ENCODE measurements around the gene CD4. TPM values are rescaled to one million over a fixed set of nuclear protein-coding genes. Genes with fewer than 3 reads are reported as not detected.
"Not testable (repeated sequence)": the region's sequence is repeated elsewhere in the genome, so short reads cannot be mapped to it uniquely, and the experiment has no call there.

CD4 gene
- total RNA-seq (10 to 100 TPM; 11.3 to 15.4 TPM), polyA plus RNA-seq (ENCODE audit: insufficient read length in 2 of 2) (10 to 100 TPM; 13.0 to 16.6 TPM)
- long read RNA-seq, donor 1, partial matches to known transcripts: 12 of 13 reads
- long read RNA-seq, donor 1, other reads (novel, unspliced or antisense): 0 of 13 reads
- long read RNA-seq, donor 2: 0 reads
- long read RNA-seq, donor 3, partial matches to known transcripts: 0 of 1 reads
- long read RNA-seq, donor 3, other reads (novel, unspliced or antisense): 0 of 1 reads
- long read RNA-seq, donor 4, transcript CD4-201 (10 exons, 3,114 nt): major isoform, 9 of 18 reads
- long read RNA-seq, donor 4, partial matches to known transcripts: 8 of 18 reads
- long read RNA-seq, donor 4, other reads (novel, unspliced or antisense): 0 of 18 reads

- H3K27ac ChIP-seq (ENCODE audit: low read depth, low read length): peak within 1 kb of the TSS; percentile 4
- H3K4me1 ChIP-seq (ENCODE audit: control insufficient read depth, insufficient read depth, low read length): peaks cover 17% of the 10 kb centered on the region
- WGBS (ENCODE audit: insufficient coverage): 56% methylated on average over 17 of the region's 18 CpGs
Measured at GRCh38 chr12:6788972-6789924, at the start of gene CD4. TSS of gene CD4 (plus strand) at chr12:6789528. CDS start at chr12:6800139, 10,611 bp downstream.

GRCh38 chr12:6742080-6742479 is 47.2 kb upstream of the CD4 start:
- H3K4me1 ChIP-seq (ENCODE audit: control insufficient read depth, insufficient read depth, low read length); H3K9me3 ChIP-seq (ENCODE audit: control insufficient read depth, insufficient read depth, low read length); DNase-seq (ENCODE audit: low read depth in 4 of 6, low spot score in 6 of 6); H3K27me3 ChIP-seq (ENCODE audit: control insufficient read depth, insufficient read depth, low read length); H3K4me3 ChIP-seq (ENCODE audit: low read depth, low read length); H3K27ac ChIP-seq (ENCODE audit: low read depth, low read length): not testable (repeated sequence)
- peaks cover 13% of the 10 kb centered on the region for H3K36me3 ChIP-seq (ENCODE audit: control insufficient read depth, insufficient read depth, low read length)
- WGBS (ENCODE audit: insufficient coverage): 89% methylated on average over 5 of the region's 12 CpGs

More at GRCh38 chr12:6788972-6789924, at the start of gene CD4:
- peak within 1 kb of the TSS; percentile 16 for H3K4me3 ChIP-seq (ENCODE audit: low read depth, low read length)
- DNase-seq (ENCODE audit: low read depth in 4 of 6, low spot score in 6 of 6): no peak
- no peaks in the 10 kb centered on the region for H3K9me3 ChIP-seq (ENCODE audit: control insufficient read depth, insufficient read depth, low read length)
- no peaks in the 10 kb centered on the region for H3K27me3 ChIP-seq (ENCODE audit: control insufficient read depth, insufficient read depth, low read length)
- H3K36me3 ChIP-seq (ENCODE audit: control insufficient read depth, insufficient read depth, low read length): no peaks in the 10 kb centered on the region

GRCh38 chr12:6742834-6743233 is 46.5 kb upstream of the CD4 start:
- Histone ChIP-seq H3K4me1 (ENCODE audit: control insufficient read depth, insufficient read depth, low read length) (no peaks in the 10 kb centered on the region), H3K9me3 (ENCODE audit: control insufficient read depth, insufficient read depth, low read length) (no peaks in the 10 kb centered on the region), H3K36me3 (ENCODE audit: control insufficient read depth, insufficient read depth, low read length) (peaks cover 20% of the 10 kb centered on the region), H3K27ac (ENCODE audit: low read depth, low read length) (no peak overlapping the region), H3K27me3 (ENCODE audit: control insufficient read depth, insufficient read depth, low read length) (no peaks in the 10 kb centered on the region), H3K4me3 (ENCODE audit: low read depth, low read length) (no peak overlapping the region)
- no peak for DNase-seq (ENCODE audit: low read depth in 4 of 6, low spot score in 6 of 6)
- 90% methylated on average over 2 of the region's 3 CpGs for WGBS (ENCODE audit: insufficient coverage)

- H3K36me3 ChIP-seq (ENCODE audit: control insufficient read depth, insufficient read depth, low read length): peaks cover 25% of the 10 kb centered on the region
- not testable (repeated sequence) for H3K27me3 ChIP-seq (ENCODE audit: control insufficient read depth, insufficient read depth, low read length); H3K4me3 ChIP-seq (ENCODE audit: low read depth, low read length); DNase-seq (ENCODE audit: low read depth in 4 of 6, low spot score in 6 of 6); H3K27ac ChIP-seq (ENCODE audit: low read depth, low read length); H3K9me3 ChIP-seq (ENCODE audit: control insufficient read depth, insufficient read depth, low read length); H3K4me1 ChIP-seq (ENCODE audit: control insufficient read depth, insufficient read depth, low read length)
- WGBS (ENCODE audit: insufficient coverage): 83% methylated on average over 1 of the region's 7 CpGs
Measured at GRCh38 chr12:6743300-6743699, 46.0 kb upstream of the CD4 start.

GRCh38 chr12:6745741-6746525 is 43.4 kb upstream of the CD4 start:
- Histone ChIP-seq H3K4me1 (ENCODE audit: control insufficient read depth, insufficient read depth, low read length) (no peaks in the 10 kb centered on the region), H3K27ac (ENCODE audit: low read depth, low read length) (no peak overlapping the region), H3K36me3 (ENCODE audit: control insufficient read depth, insufficient read depth, low read length) (peaks cover 51% of the 10 kb centered on the region), H3K4me3 (ENCODE audit: low read depth, low read length) (no peak overlapping the region), H3K9me3 (ENCODE audit: control insufficient read depth, insufficient read depth, low read length) (no peaks in the 10 kb centered on the region), H3K27me3 (ENCODE audit: control insufficient read depth, insufficient read depth, low read length) (no peaks in the 10 kb centered on the region)
- 85% methylated on average over 8 of the region's 13 CpGs for WGBS (ENCODE audit: insufficient coverage)
- no peak for DNase-seq (ENCODE audit: low read depth in 4 of 6, low spot score in 6 of 6)

- Histone ChIP-seq H3K27ac (ENCODE audit: low read depth, low read length) (no peak overlapping the region), H3K9me3 (ENCODE audit: control insufficient read depth, insufficient read depth, low read length) (no peaks in the 10 kb centered on the region), H3K4me3 (ENCODE audit: low read depth, low read length) (no peak overlapping the region), H3K27me3 (ENCODE audit: control insufficient read depth, insufficient read depth, low read length) (no peaks in the 10 kb centered on the region), H3K36me3 (ENCODE audit: control insufficient read depth, insufficient read depth, low read length) (peaks cover 61% of the 10 kb centered on the region), H3K4me1 (ENCODE audit: control insufficient read depth, insufficient read depth, low read length) (peaks cover 7% of the 10 kb centered on the region)
- DNase-seq (ENCODE audit: low read depth in 4 of 6, low spot score in 6 of 6): no peak
- WGBS (ENCODE audit: insufficient coverage): 88% methylated on average over 3 of the region's 4 CpGs
Measured at GRCh38 chr12:6747216-6747615, 42.1 kb upstream of the CD4 start.

GRCh38 chr12:6748761-6749160 is 40.6 kb upstream of the CD4 start:
- no peak overlapping the region for H3K27ac ChIP-seq (ENCODE audit: low read depth, low read length)
- no peak for DNase-seq (ENCODE audit: low read depth in 4 of 6, low spot score in 6 of 6)
- WGBS (ENCODE audit: insufficient coverage): 96% methylated on average over 21 of the region's 28 CpGs
- H3K36me3 ChIP-seq (ENCODE audit: control insufficient read depth, insufficient read depth, low read length): peaks cover 61% of the 10 kb centered on the region
- H3K27me3 ChIP-seq (ENCODE audit: control insufficient read depth, insufficient read depth, low read length): no peaks in the 10 kb centered on the region
- H3K4me1 ChIP-seq (ENCODE audit: control insufficient read depth, insufficient read depth, low read length): peaks cover 15% of the 10 kb centered on the region
- H3K9me3 ChIP-seq (ENCODE audit: control insufficient read depth, insufficient read depth, low read length): no peaks in the 10 kb centered on the region
- H3K4me3 ChIP-seq (ENCODE audit: low read depth, low read length): no peak overlapping the region

- 83% methylated on average over 3 of the region's 4 CpGs for WGBS (ENCODE audit: insufficient coverage)
- no peak for DNase-seq (ENCODE audit: low read depth in 4 of 6, low spot score in 6 of 6)
- peaks cover 18% of the 10 kb centered on the region for H3K4me1 ChIP-seq (ENCODE audit: control insufficient read depth, insufficient read depth, low read length)
- no peak overlapping the region for H3K27ac ChIP-seq (ENCODE audit: low read depth, low read length)
- no peaks in the 10 kb centered on the region for H3K27me3 ChIP-seq (ENCODE audit: control insufficient read depth, insufficient read depth, low read length)
- H3K36me3 ChIP-seq (ENCODE audit: control insufficient read depth, insufficient read depth, low read length): peaks cover 61% of the 10 kb centered on the region
- no peak overlapping the region for H3K4me3 ChIP-seq (ENCODE audit: low read depth, low read length)
- no peaks in the 10 kb centered on the region for H3K9me3 ChIP-seq (ENCODE audit: control insufficient read depth, insufficient read depth, low read length)
Measured at GRCh38 chr12:6750506-6750905, 38.8 kb upstream of the CD4 start.

GRCh38 chr12:6751767-6752166 is 37.6 kb upstream of the CD4 start:
- WGBS (ENCODE audit: insufficient coverage): 80% methylated on average over 4 of the region's 7 CpGs

More at GRCh38 chr12:6751767-6752166, 37.6 kb upstream of the CD4 start:
- H3K4me1 ChIP-seq (ENCODE audit: control insufficient read depth, insufficient read depth, low read length): peaks cover 18% of the 10 kb centered on the region
- no peaks in the 10 kb centered on the region for H3K9me3 ChIP-seq (ENCODE audit: control insufficient read depth, insufficient read depth, low read length)
- H3K27me3 ChIP-seq (ENCODE audit: control insufficient read depth, insufficient read depth, low read length): no peaks in the 10 kb centered on the region
- H3K27ac ChIP-seq (ENCODE audit: low read depth, low read length): peak overlapping the region; percentile 99
- H3K36me3 ChIP-seq (ENCODE audit: control insufficient read depth, insufficient read depth, low read length): peaks cover 51% of the 10 kb centered on the region
- H3K4me3 ChIP-seq (ENCODE audit: low read depth, low read length): peak overlapping the region; percentile 94
- no peak for DNase-seq (ENCODE audit: low read depth in 4 of 6, low spot score in 6 of 6)
